ENCODE data around the gene C1orf116. TPM values are rescaled to one million over a fixed set of nuclear protein-coding genes. Genes with fewer than 3 reads are reported as not detected.

C1orf116 gene
- total RNA-seq, 1 experiment from 2014 or later: 2.4 TPM

GRCh38 chr1:207077012-207077411 is 44.5 kb upstream of the C1orf116 start (continued):
- TF ChIP-seq, protein P1, sequence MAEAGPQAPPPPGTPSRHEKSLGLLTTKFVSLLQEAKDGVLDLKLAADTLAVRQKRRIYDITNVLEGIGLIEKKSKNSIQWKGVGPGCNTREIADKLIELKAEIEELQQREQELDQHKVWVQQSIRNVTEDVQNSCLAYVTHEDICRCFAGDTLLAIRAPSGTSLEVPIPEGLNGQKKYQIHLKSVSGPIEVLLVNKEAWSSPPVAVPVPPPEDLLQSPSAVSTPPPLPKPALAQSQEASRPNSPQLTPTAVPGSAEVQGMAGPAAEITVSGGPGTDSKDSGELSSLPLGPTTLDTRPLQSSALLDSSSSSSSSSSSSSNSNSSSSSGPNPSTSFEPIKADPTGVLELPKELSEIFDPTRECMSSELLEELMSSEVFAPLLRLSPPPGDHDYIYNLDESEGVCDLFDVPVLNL (CRISPR knock-in tag; IDR thresholded peaks at IDR 0.05; ENCODE audit: borderline replicate concordance, low read depth): no peak
- TF ChIP-seq ZNF423 (CRISPR knock-in tag; IDR thresholded peaks at IDR 0.05): no peak
- TF ChIP-seq OVOL2 (CRISPR knock-in tag; IDR thresholded peaks at IDR 0.05; ENCODE audit: borderline replicate concordance): no peak
- no peak for TF ChIP-seq GRHL2 (CRISPR knock-in tag; IDR thresholded peaks at IDR 0.05; ENCODE audit: insufficient replicate concordance, severe bottlenecking)
- no peak for TF ChIP-seq MYBL2 (CRISPR knock-in tag; IDR thresholded peaks at IDR 0.05)
- no peak for TF ChIP-seq GABPB1 (CRISPR knock-in tag; IDR thresholded peaks at IDR 0.05)

GRCh38 chr1:207076181-207076955 is 43.8 kb upstream of the C1orf116 start:
- Mint-ChIP-seq H3K27ac (no peak overlapping the region), H3K27me3 (ENCODE audit: low read depth) (no peaks in the 10 kb centered on the region), H3K9me3 (no peaks in the 10 kb centered on the region), H3K4me1 (peaks cover 12% of the 10 kb centered on the region), H3K4me3 (no peak overlapping the region), H3K36me3 (peaks cover 14% of the 10 kb centered on the region)
- no peak for DNase-seq (ENCODE audit: low spot score)
- POLR2A ChIA-PET: no interaction called here
- no peak for ATAC-seq
- CTCF ChIA-PET: interaction anchor here (0.6 kb wide), 1 partner anchor 140 kb away, joined by 3 read pairs; no protein-coding TSS in a partner anchor
- TF ChIP-seq ZNF232 (CRISPR knock-in tag; IDR thresholded peaks at IDR 0.05): no peak
- no peak for TF ChIP-seq E2F1 (CRISPR knock-in tag; IDR thresholded peaks at IDR 0.05)
- TF ChIP-seq FOXP1 (CRISPR knock-in tag; IDR thresholded peaks at IDR 0.05; ENCODE audit: borderline replicate concordance): no peak
- TF ChIP-seq AFF4 (CRISPR knock-in tag; IDR thresholded peaks at IDR 0.05; ENCODE audit: borderline replicate concordance): no peak
- TF ChIP-seq ETV6 (CRISPR knock-in tag; IDR thresholded peaks at IDR 0.05): no peak
- TF ChIP-seq JUN (CRISPR knock-in tag; IDR thresholded peaks at IDR 0.05): no peak
- TF ChIP-seq EMX1 (CRISPR knock-in tag; IDR thresholded peaks at IDR 0.05): no peak
- TF ChIP-seq NFYB (CRISPR knock-in tag; conservative IDR thresholded peaks at IDR 0.05; ENCODE audit: low read depth): no peak
- TF ChIP-seq FOXK1 (CRISPR knock-in tag; IDR thresholded peaks at IDR 0.05): no peak
- TF ChIP-seq RORB (CRISPR knock-in tag; IDR thresholded peaks at IDR 0.05): no peak
- no peak for TF ChIP-seq KAT7 (CRISPR knock-in tag; IDR thresholded peaks at IDR 0.05; ENCODE audit: borderline replicate concordance)
